A549 (cell line): ENCODE data around the gene CEP89. TPM values are rescaled to one million over a fixed set of nuclear protein-coding genes. Genes with fewer than 3 reads are reported as not detected.

ENCODE experiments used
- ATAC-seq, 2 experiments: fragments of 200-7000 bp in 1 of 2; fragments of >200 bp in 1 of 2; cut with Nextera tagmentation in 1 of 2; cut with Tn5 transposase in 1 of 2; 3 replicates each; pipeline versions ENCODE4 v1.8.0 to v1.9.1; 2018 to 2020; ENCODE audit warnings: mild to moderate bottlenecking in 1 of 2, moderate library complexity in 1 of 2
- CTCF ChIA-PET: fragments of 300-600 bp; sonication (Branson Sonifier 250); formaldehyde crosslinking; extraction: SDS; loops from one replicate; lab custom pipeline; 2021; ENCODE audit warnings: antibody characterized with exemption, inconsistent platforms; lab: Yijun Ruan, JAX
- POLR2A ChIA-PET: fragments of 350-600 bp; formaldehyde crosslinking; extraction: SDS; loops from one replicate; lab custom pipeline; 2021; ENCODE audit warnings: antibody characterized with exemption, inconsistent platforms; lab: Yijun Ruan, JAX
- DNase-seq, 2 experiments: peaks; one replicate each; pipeline versions ENCODE4 v3.0.0 to v3.0.0-alpha.2; 2011 to 2016; ENCODE audit warnings: low read depth in 1 of 2, low spot score in 1 of 2
- FAIRE-seq: peaks from 2 replicates; lab custom pipeline; 2011; peaks lifted over from hg19 to GRCh38; lab: Jason Lieb, UNC
- H3K27ac ChIP-seq, 2 experiments: fragments of >200 bp; sonication (Bioruptor Twin); formaldehyde crosslinking; 3 replicates each; pipeline ENCODE4 v1.5.1; 2016 to 2017
- H3K4me1 ChIP-seq: fragments of >200 bp; sonication (Bioruptor Twin); formaldehyde crosslinking; 3 replicates; pipeline ENCODE4 v1.6.1; 2016
- H3K4me2 ChIP-seq: fragments of >200 bp; sonication (Bioruptor Twin); formaldehyde crosslinking; 3 replicates; pipeline ENCODE4 v1.6.1; 2016
- H3K4me3 ChIP-seq: fragments of >200 bp; sonication (Bioruptor Twin); formaldehyde crosslinking; 3 replicates; pipeline ENCODE4 v1.5.1; 2016
- H3K9me3 ChIP-seq: fragments of >200 bp; sonication (Bioruptor Twin); formaldehyde crosslinking; 3 replicates; pipeline ENCODE4 v1.6.1; 2016
- BHLHE40 ChIP-seq: IDR thresholded peaks from 2 replicates; pipeline ENCODE4 v1.6.1; 2012; ENCODE audit warnings: low read depth, low read length, inconsistent platforms
- CBX2 ChIP-seq: fragments of 200-600 bp; sonication (generic); IDR thresholded peaks from 2 replicates; pipeline ENCODE4 v1.6.1; 2016; ENCODE audit warnings: low read depth, mild to moderate bottlenecking, borderline replicate concordance
- CEBPB ChIP-seq, 2 experiments: fragments of >200 bp in 1 of 2; sonication (Bioruptor Twin) in 1 of 2; formaldehyde crosslinking in 1 of 2; IDR thresholded peaks; 2 replicates each; pipeline ENCODE4 v1.6.1; 2012 to 2016
- CHD4 ChIP-seq: fragments of 200-600 bp; sonication (generic); IDR thresholded peaks from 2 replicates; pipeline ENCODE4 v1.6.1; 2016; ENCODE audit warnings: antibody characterized with exemption, mild to moderate bottlenecking, borderline replicate concordance
- EHF ChIP-seq: fragments of 250-450 bp; sonication (Bioruptor Pico); IDR thresholded peaks from 2 replicates; pipeline ENCODE4 v1.5.0; 2020; ENCODE audit warnings: mild to moderate bottlenecking
- ESRRA ChIP-seq: fragments of 150-350 bp; IDR thresholded peaks from 2 replicates; pipeline ENCODE4 v1.6.1; 2014; ENCODE audit warnings: mild to moderate bottlenecking, low read length, borderline replicate concordance
- FOSB ChIP-seq: fragments of 250-450 bp; sonication (Bioruptor Pico); IDR thresholded peaks from 2 replicates; pipeline ENCODE4 v1.5.0; 2020; ENCODE audit warnings: mild to moderate bottlenecking, moderate library complexity
- HOXA7 ChIP-seq: fragments of 250-450 bp; sonication (Bioruptor Pico); IDR thresholded peaks from 2 replicates; pipeline ENCODE4 v1.5.0; 2020; ENCODE audit warnings: mild to moderate bottlenecking, moderate library complexity
- HOXB13 ChIP-seq: fragments of 250-450 bp; sonication (Bioruptor Pico); IDR thresholded peaks from 2 replicates; pipeline ENCODE4 v1.5.0; 2020; ENCODE audit warnings: low read depth, mild to moderate bottlenecking, moderate library complexity
- JUNB ChIP-seq: fragments of >200 bp; sonication (Bioruptor Twin); formaldehyde crosslinking; IDR thresholded peaks from 2 replicates; pipeline ENCODE4 v1.6.1; 2016
- KDM1A ChIP-seq: fragments of 200-600 bp; sonication (generic); IDR thresholded peaks from 2 replicates; pipeline ENCODE4 v1.6.1; 2016; ENCODE audit warnings: low read depth, mild to moderate bottlenecking
- MAFK ChIP-seq: fragments of 450-650 bp; IDR thresholded peaks from 2 replicates; pipeline ENCODE4 v1.6.1; 2014; ENCODE audit not compliant: partially characterized antibody
- NR3C1 ChIP-seq: fragments of >200 bp; sonication (Bioruptor Twin); formaldehyde crosslinking; IDR thresholded peaks from 3 replicates; pipeline ENCODE4 v1.6.1; 2017
- PHF8 ChIP-seq: fragments of 200-600 bp; sonication (generic); IDR thresholded peaks from 2 replicates; pipeline ENCODE4 v1.6.1; 2016; ENCODE audit warnings: low read depth, mild to moderate bottlenecking, antibody characterized with exemption, moderate library complexity, borderline replicate concordance
- POLR2A ChIP-seq: IDR thresholded peaks from 2 replicates; pipeline ENCODE4 v1.6.1; 2012; ENCODE audit warnings: mild to moderate bottlenecking, low read length
- RAD21 ChIP-seq, 2 experiments: fragments of >200 bp in 1 of 2; sonication (Bioruptor Twin) in 1 of 2; formaldehyde crosslinking in 1 of 2; IDR thresholded peaks in 1 of 2; conservative IDR thresholded peaks in 1 of 2; 2 replicates in 1 of 2; 3 replicates in 1 of 2; pipeline ENCODE4 v1.6.1; 2012 to 2018; ENCODE audit warnings: inconsistent platforms in 1 of 2
- RCOR1 ChIP-seq: fragments of 150-350 bp; IDR thresholded peaks from 2 replicates; pipeline ENCODE4 v1.6.1; 2014; ENCODE audit warnings: antibody characterized with exemption, low read length, low read depth
- RNF2 ChIP-seq: fragments of 200-600 bp; sonication (generic); IDR thresholded peaks from 2 replicates; pipeline ENCODE4 v1.6.1; 2016; ENCODE audit warnings: low read depth, mild to moderate bottlenecking, antibody characterized with exemption, moderate library complexity, borderline replicate concordance
- SMC3 ChIP-seq: fragments of >200 bp; sonication (Bioruptor Twin); formaldehyde crosslinking; IDR thresholded peaks from 3 replicates; pipeline ENCODE4 v1.6.1; 2018; ENCODE audit warnings: inconsistent platforms
- ZSCAN20 ChIP-seq: fragments of 250-450 bp; sonication (Bioruptor Pico); IDR thresholded peaks from 2 replicates; pipeline ENCODE4 v1.8.0; 2022; ENCODE audit warnings: mild to moderate bottlenecking, moderate library complexity
- WGBS: methylation state at CpG from one replicate; pipeline ENCODE4 v1.1.6; 2017; ENCODE audit errors: missing lambda C conversion rate; 5-methylcytosine and 5-hydroxymethylcytosine counted together
- polyA plus RNA-seq, 4 experiments: library from polyadenylated mRNA; depleted of rRNA in 3 of 4; stranded (reverse); fragments of >200 nt; fragmentation: RNase III in 1 of 4; extraction: RNeasy Plus Mini Kit Qiagen cat#74134 plus additional on column Dnase treatment in 1 of 4; gene quantifications; 2 replicates in 3 of 4; 3 replicates in 1 of 4; pipeline ENCODE4 v1.2.3, GENCODE V29; 2011 to 2017
- TF ChIP-seq, protein P1 (sequence below): fragments of 250-450 bp; sonication (Bioruptor Pico); IDR thresholded peaks from 2 replicates; pipeline ENCODE4 v1.5.0; 2021; ENCODE audit warnings: mild to moderate bottlenecking, moderate library complexity, borderline replicate concordance
- TF ChIP-seq, protein P2 (sequence below): fragments of 200-600 bp; sonication (generic); IDR thresholded peaks from 2 replicates; pipeline ENCODE4 v1.6.1; 2016; ENCODE audit warnings: antibody characterized with exemption, mild to moderate bottlenecking, moderate library complexity

CEP89 gene
- polyA plus RNA-seq, 2 of the 4 experiments (the other 2 are of a cell fraction) = 31.5 to 41.3 TPM

DNA sequence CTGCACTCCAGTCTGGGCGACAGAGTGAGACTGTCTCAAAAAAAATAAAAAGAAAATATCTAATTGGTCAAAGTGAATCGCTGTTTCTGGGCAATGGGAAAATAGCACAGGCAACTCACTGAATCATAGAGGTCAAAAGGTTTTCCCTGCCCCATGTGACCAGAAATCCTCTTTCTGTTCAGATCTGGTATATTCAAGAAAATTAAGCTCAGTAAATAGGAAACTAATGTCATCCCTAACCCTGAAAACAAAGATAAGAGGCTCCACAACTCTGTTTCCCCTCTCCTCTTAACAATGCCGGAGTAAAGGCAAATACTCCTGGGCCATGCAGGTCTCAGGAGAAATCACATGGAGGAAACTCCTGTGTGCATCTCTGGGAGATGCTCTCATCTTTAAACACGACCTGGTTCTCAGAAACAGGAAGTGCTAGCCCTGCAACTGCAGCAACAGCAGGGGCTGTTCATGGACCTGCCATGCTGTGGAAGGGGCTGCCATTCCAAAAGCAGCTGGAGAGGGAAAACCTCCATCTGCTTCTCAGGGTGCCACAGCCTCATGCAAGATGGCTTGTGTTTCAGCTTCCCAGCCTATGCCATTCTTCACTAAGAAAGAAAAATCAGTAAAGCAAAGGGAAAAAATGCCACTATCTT, 54.7 kb downstream of the CEP89 start:
- DNase-seq = no peak
- WGBS = 50% methylated on average over 4 of the region's 4 CpGs
- ChIA-PET POLR2A (no interaction called here), CTCF (interaction anchor here (1.2 to 2.0 kb wide), 2 partner anchors 8 to 11 kb away, joined by 3 to 6 read pairs; no protein-coding TSS in a partner anchor)
- H3K4me1 ChIP-seq = no peaks in the 10 kb centered on the region
- H3K4me3 ChIP-seq = no peak overlapping the region
- TF ChIP-seq, protein P1, sequence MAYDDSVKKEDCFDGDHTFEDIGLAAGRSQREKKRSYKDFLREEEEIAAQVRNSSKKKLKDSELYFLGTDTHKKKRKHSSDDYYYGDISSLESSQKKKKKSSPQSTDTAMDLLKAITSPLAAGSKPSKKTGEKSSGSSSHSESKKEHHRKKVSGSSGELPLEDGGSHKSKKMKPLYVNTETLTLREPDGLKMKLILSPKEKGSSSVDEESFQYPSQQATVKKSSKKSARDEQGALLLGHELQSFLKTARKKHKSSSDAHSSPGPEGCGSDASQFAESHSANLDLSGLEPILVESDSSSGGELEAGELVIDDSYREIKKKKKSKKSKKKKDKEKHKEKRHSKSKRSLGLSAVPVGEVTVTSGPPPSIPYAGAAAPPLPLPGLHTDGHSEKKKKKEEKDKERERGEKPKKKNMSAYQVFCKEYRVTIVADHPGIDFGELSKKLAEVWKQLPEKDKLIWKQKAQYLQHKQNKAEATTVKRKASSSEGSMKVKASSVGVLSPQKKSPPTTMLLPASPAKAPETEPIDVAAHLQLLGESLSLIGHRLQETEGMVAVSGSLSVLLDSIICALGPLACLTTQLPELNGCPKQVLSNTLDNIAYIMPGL (CRISPR knock-in tag) = no peak
- TF ChIP-seq HOXB13 (CRISPR knock-in tag) (no peak), RNF2 (no peak), ZSCAN20 (CRISPR knock-in tag) (no peak), RAD21 (conservative IDR thresholded peaks at IDR 0.05 in 1 of 2, IDR thresholded peaks at IDR 0.05 in 1 of 2) (no peak), CEBPB (IDR thresholded peaks at IDR 0.05) (no peak), MAFK (no peak), PHF8 (no peak), BHLHE40 (no peak), CBX2 (no peak), RCOR1 (no peak), JUNB (no peak), KDM1A (no peak), FOSB (no peak), POLR2A (no peak)
- TF ChIP-seq, protein P2, sequence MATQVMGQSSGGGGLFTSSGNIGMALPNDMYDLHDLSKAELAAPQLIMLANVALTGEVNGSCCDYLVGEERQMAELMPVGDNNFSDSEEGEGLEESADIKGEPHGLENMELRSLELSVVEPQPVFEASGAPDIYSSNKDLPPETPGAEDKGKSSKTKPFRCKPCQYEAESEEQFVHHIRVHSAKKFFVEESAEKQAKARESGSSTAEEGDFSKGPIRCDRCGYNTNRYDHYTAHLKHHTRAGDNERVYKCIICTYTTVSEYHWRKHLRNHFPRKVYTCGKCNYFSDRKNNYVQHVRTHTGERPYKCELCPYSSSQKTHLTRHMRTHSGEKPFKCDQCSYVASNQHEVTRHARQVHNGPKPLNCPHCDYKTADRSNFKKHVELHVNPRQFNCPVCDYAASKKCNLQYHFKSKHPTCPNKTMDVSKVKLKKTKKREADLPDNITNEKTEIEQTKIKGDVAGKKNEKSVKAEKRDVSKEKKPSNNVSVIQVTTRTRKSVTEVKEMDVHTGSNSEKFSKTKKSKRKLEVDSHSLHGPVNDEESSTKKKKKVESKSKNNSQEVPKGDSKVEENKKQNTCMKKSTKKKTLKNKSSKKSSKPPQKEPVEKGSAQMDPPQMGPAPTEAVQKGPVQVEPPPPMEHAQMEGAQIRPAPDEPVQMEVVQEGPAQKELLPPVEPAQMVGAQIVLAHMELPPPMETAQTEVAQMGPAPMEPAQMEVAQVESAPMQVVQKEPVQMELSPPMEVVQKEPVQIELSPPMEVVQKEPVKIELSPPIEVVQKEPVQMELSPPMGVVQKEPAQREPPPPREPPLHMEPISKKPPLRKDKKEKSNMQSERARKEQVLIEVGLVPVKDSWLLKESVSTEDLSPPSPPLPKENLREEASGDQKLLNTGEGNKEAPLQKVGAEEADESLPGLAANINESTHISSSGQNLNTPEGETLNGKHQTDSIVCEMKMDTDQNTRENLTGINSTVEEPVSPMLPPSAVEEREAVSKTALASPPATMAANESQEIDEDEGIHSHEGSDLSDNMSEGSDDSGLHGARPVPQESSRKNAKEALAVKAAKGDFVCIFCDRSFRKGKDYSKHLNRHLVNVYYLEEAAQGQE = no peak
- H3K27ac ChIP-seq = no peak overlapping the region
- peak; percentile 7 for FAIRE-seq
- H3K9me3 ChIP-seq = no peaks in the 10 kb centered on the region
- H3K4me2 ChIP-seq = no peak overlapping the region
- no peak for ATAC-seq

DNA sequence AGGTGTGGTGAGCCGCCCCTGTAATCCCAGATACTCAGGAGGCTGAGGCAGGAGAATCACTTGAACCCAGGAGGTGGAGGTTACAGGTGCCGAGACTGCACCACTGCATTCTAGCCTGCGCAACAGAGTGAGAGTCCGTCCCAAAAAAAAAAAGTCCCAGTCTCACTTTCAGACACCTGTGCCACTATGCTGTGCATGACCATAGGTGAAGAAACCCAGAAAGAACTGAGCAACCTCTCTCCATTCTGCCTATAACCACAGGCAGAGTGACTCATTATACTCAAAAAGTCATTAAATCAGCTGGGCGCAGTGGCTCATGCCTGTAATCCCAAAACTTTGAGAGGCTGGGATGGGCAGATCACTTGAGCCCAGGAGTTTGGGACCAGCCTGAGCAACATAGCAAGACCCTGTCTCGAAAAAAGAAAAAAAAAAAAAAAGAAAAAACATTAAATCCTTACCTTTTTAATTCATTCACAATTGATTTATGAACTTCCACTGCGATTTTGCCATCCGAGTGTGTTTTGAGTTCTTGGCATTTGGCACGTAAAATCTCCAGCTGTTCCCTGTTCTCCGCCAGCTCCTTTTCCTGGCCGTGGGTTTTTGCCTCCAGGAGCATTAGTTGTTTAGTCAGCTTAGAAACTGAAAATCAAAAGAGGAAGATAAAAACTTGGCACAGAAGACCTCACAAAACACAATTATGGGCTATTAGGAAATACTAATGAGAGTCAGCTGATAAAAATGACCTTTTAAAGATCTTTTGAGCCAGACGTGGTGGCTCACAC, 56.7 kb downstream of the CEP89 start:
- H3K9me3 ChIP-seq = no peaks in the 10 kb centered on the region
- ChIA-PET CTCF (interaction anchor here (0.6 to 2.0 kb wide), 3 partner anchors 10 to 579 kb away, joined by 3 to 6 read pairs (median 4); no protein-coding TSS in a partner anchor), POLR2A (no interaction called here)
- H3K27ac ChIP-seq = no peak overlapping the region
- no peak overlapping the region for H3K4me3 ChIP-seq
- no peak for ATAC-seq
- no peak for FAIRE-seq
- no peak for DNase-seq
- 90% methylated on average over 12 of the region's 12 CpGs for WGBS
- H3K4me1 ChIP-seq = no peaks in the 10 kb centered on the region
- H3K4me2 ChIP-seq = no peak overlapping the region
- TF ChIP-seq RCOR1 (no peak), ESRRA (no peak), EHF (CRISPR knock-in tag) (no peak), HOXA7 (no peak), NR3C1 (no peak), SMC3 (no peak), CHD4 (no peak)
